ENCODE data around the gene KCNA10.

Gene KCNA10

DNA sequence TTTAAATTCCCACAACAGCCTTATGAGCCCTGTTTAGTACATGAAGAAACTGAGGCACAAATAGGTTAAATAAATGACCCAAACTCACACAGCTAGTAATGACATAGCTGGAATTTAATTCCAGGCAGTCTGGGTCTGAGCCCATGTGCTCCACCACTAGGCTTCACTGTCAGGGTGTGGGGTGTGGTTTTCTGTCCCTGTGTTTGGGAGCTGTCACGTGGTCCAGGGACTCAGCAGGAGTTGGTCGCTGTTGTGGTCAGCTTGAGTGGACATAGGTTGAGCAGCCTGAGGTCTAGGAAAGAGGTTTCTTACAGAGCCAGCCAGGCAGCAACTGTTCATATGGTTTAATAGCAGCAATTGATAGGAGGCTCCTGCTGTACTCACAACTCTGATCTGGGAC, 28.0 kb upstream of the KCNA10 start:
- DNase-seq (ENCODE audit: low read depth) = no peak
- no peak overlapping the region for H3K4me3 ChIP-seq (ENCODE audit: low read length)
- TF ChIP-seq CTCF (conservative IDR thresholded peaks at IDR 0.05; ENCODE audit: low read depth, low read length) = no peak

DNA sequence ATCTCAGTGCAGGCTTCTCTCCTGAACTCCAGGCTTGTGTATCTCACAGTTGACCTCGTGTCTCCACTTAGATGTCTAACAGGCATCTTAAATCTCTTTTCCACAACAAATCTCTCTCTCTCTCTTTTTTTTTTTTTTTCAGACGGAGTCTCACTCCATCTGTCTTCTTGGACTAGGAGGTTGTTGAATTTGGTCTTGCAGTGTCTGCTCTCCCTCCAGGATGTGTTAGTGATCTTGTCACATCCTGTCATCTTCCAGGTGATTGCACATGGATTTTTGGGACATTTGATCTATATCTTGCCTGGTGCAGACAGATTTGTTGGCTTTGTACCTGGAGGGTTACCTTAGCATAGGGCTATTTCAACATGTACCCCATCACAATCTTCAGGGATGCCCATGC, 26.5 kb upstream of the KCNA10 start:
- TF ChIP-seq CTCF (conservative IDR thresholded peaks at IDR 0.05; ENCODE audit: low read depth, low read length) = no peak
- H3K4me3 ChIP-seq (ENCODE audit: low read length) = no peak overlapping the region
- DNase-seq (ENCODE audit: low read depth) = no peak

- H3K4me3 ChIP-seq (ENCODE audit: low read length) = no peak overlapping the region
- TF ChIP-seq CTCF (conservative IDR thresholded peaks at IDR 0.05; ENCODE audit: low read depth, low read length) = no peak
- DNase-seq (ENCODE audit: low read depth) = no peak
These were observed 25.8 kb upstream of the KCNA10 start for GRCh38 chr1:110544753-110545152.

GRCh38 chr1:110542725-110543124, 23.8 kb upstream of the KCNA10 start:
- no peak overlapping the region for H3K4me3 ChIP-seq (ENCODE audit: low read length)
- DNase-seq (ENCODE audit: low read depth) = no peak
- no peak for TF ChIP-seq CTCF (conservative IDR thresholded peaks at IDR 0.05; ENCODE audit: low read depth, low read length)

- H3K4me3 ChIP-seq (ENCODE audit: low read length) = no peak overlapping the region
- DNase-seq (ENCODE audit: low read depth) = no peak
- no peak for TF ChIP-seq CTCF (conservative IDR thresholded peaks at IDR 0.05; ENCODE audit: low read depth, low read length)
These were observed 23.0 kb upstream of the KCNA10 start for GRCh38 chr1:110541906-110542395.

- no peak for TF ChIP-seq CTCF (conservative IDR thresholded peaks at IDR 0.05; ENCODE audit: low read depth, low read length)
- no peak for DNase-seq (ENCODE audit: low read depth)
- H3K4me3 ChIP-seq (ENCODE audit: low read length) = no peak overlapping the region
These were observed 22.1 kb upstream of the KCNA10 start for GRCh38 chr1:110540891-110541685.

DNA sequence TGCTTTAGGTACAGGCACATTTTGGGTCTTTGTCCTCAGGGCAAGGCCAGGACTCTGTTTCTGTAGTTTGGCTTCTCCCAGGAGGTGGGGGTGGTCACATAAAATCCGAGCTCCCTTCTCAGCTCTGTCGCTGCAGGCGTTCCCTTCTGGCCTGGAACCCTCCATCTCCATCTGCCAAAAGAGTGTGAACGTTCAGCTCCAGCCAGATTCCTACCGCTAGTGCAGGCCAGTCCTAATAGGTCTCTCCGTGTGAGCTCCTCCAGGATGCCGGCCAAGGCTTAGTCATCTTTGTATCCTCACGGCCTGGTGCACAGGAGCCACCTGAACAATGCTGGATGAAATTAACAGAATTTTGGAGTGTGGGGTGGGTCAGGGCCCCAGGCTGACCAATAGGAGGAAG, 19.9 kb upstream of the KCNA10 start:
- no peak for TF ChIP-seq CTCF (conservative IDR thresholded peaks at IDR 0.05; ENCODE audit: low read depth, low read length)
- H3K4me3 ChIP-seq (ENCODE audit: low read length) = no peak overlapping the region
- no peak for DNase-seq (ENCODE audit: low read depth)

Data from retinal pigment epithelial cell (primary cell).